RWPE1 (cell line): ENCODE data around the gene EFHC1.

Experiments
- CTCF ChIA-PET: fragments of 350-600 bp; sonication (Branson Sonifier 250); formaldehyde crosslinking; extraction: SDS; loops from one replicate; lab custom pipeline; 2021; lab: Yijun Ruan, JAX
- POLR2A ChIA-PET: fragments of 400-600 bp; formaldehyde crosslinking; extraction: SDS; loops from one replicate; lab custom pipeline; 2020; ENCODE audit warnings: antibody characterized with exemption; ENCODE audit not compliant: low non-redundant PET; lab: Yijun Ruan, JAX
- DNase-seq: peaks from one replicate; pipeline ENCODE4 v3.0.0; 2012; ENCODE audit warnings: low spot score
- H3K27ac ChIP-seq: fragments of 450-650 bp; 2 replicates; pipeline ENCODE4 v1.5.1; 2017
- TF ChIP-seq, protein P1 (sequence below): fragments of 450-650 bp; conservative IDR thresholded peaks from 2 replicates; pipeline ENCODE4 v1.5.1; 2017; ENCODE audit warnings: low read depth, mild to moderate bottlenecking

The EFHC1 gene

DNA sequence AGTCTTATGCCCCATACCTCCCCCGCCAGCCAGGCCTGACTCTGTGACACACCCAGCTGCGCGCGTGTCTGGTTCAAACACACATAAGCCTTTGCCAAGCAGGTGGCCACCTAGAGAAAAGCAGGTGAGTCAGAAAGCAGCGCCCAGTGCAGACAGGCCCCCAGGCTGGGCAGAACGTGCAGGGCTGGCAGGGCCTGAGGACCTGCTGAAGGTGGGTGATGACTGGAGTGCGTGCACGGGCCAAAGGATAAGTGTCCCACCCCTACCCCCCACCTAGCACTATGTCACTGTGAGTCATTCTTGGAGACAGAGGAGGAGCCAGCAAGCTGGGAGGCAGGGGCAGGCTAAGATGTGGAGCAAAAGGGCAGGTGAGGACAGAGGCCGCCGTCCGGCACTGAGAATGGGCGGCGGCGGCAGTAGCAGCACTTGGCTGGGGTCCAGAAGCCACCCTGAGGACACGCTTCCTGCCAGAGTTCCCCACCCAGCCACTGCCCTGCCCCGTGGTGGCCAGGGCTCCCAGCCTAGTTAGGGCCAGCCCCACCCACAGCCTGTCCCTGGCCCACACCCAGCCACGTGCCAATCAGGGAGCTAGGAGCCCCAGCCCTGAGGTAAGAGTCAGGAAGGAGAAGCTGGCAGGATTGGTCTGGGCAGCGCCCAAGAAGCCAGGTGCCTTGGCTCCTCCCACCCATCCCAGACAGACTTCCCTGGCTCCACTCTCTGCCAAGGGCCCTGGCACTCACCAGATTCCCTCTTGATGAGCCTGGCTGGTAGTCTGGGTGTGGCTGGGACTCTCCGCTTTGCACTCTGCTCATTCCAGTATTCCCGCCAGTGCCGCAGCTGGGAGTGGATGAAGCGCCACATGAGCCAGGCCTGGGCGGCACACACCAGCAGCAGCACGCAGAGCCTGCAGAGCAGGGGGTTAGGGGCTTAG, 84.0 kb downstream of the EFHC1 start:
- H3K27ac ChIP-seq: peak overlapping the region; percentile 100
- ChIA-PET CTCF (interaction anchor here (0.6 kb wide), 1 partner anchor 241 kb away, joined by 4 read pairs; no protein-coding TSS in a partner anchor), POLR2A (interaction anchor here (0.6 to 1.5 kb wide), 4 partner anchors 69 to 492 kb away, joined by 3 to 10 read pairs (median 3); partner anchors contain the start of gene TRAM2)
- peak; percentile 98 for DNase-seq
- TF ChIP-seq, protein P1, sequence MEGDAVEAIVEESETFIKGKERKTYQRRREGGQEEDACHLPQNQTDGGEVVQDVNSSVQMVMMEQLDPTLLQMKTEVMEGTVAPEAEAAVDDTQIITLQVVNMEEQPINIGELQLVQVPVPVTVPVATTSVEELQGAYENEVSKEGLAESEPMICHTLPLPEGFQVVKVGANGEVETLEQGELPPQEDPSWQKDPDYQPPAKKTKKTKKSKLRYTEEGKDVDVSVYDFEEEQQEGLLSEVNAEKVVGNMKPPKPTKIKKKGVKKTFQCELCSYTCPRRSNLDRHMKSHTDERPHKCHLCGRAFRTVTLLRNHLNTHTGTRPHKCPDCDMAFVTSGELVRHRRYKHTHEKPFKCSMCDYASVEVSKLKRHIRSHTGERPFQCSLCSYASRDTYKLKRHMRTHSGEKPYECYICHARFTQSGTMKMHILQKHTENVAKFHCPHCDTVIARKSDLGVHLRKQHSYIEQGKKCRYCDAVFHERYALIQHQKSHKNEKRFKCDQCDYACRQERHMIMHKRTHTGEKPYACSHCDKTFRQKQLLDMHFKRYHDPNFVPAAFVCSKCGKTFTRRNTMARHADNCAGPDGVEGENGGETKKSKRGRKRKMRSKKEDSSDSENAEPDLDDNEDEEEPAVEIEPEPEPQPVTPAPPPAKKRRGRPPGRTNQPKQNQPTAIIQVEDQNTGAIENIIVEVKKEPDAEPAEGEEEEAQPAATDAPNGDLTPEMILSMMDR: no peak

DNA sequence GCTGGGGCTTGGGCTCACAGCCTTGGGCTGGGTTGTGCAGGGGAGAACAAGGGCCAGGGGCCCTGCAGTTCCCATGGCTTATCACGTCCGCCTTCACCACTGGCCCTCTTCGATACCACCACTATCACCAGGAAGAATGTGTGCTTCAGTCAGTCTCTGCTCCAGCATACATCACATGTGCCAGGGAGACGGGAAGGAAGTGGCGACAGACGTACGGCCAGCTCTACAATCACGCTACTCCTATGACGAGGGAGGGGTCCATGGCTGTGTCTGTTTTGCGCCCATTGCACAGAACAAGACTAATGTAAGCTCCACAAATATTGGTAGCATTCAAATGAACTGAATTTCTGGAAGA, 84.6 kb downstream of the EFHC1 start:
- TF ChIP-seq, protein P1: no peak
- DNase-seq: no peak
- CTCF ChIA-PET: no interaction called here
- peak overlapping the region; percentile 100 for H3K27ac ChIP-seq
- POLR2A ChIA-PET: interaction anchor here (1.5 kb wide), 1 partner anchor 72 kb away, joined by 10 read pairs; the partner anchor contains the start of gene TRAM2

GRCh38 chr6:52505726-52506409, 85.7 kb downstream of the EFHC1 start:
- peak overlapping the region; percentile 100 for H3K27ac ChIP-seq
- ChIA-PET POLR2A (no interaction called here), CTCF (interaction anchor here (1.3 kb wide), 1 partner anchor 10 kb away, joined by 3 read pairs; no protein-coding TSS in a partner anchor)
- TF ChIP-seq, protein P1: no peak
- no peak for DNase-seq

GRCh38 chr6:52506476-52506875, 86.3 kb downstream of the EFHC1 start:
- DNase-seq: no peak
- ChIA-PET CTCF (interaction anchor here (0.7 to 1.3 kb wide), 2 partner anchors 9 to 541 kb away, joined by 3 to 6 read pairs; no protein-coding TSS in a partner anchor), POLR2A (no interaction called here)
- peak overlapping the region; percentile 100 for H3K27ac ChIP-seq
- TF ChIP-seq, protein P1: no peak

GRCh38 chr6:52507557-52508260, 87.6 kb downstream of the EFHC1 start:
- peak overlapping the region; percentile 78 for H3K27ac ChIP-seq
- TF ChIP-seq, protein P1: no peak
- CTCF ChIA-PET: no interaction called here
- no peak for DNase-seq
- POLR2A ChIA-PET: no interaction called here
